ENCODE results near the gene NCAPD2.

NCAPD2 gene, protein sequence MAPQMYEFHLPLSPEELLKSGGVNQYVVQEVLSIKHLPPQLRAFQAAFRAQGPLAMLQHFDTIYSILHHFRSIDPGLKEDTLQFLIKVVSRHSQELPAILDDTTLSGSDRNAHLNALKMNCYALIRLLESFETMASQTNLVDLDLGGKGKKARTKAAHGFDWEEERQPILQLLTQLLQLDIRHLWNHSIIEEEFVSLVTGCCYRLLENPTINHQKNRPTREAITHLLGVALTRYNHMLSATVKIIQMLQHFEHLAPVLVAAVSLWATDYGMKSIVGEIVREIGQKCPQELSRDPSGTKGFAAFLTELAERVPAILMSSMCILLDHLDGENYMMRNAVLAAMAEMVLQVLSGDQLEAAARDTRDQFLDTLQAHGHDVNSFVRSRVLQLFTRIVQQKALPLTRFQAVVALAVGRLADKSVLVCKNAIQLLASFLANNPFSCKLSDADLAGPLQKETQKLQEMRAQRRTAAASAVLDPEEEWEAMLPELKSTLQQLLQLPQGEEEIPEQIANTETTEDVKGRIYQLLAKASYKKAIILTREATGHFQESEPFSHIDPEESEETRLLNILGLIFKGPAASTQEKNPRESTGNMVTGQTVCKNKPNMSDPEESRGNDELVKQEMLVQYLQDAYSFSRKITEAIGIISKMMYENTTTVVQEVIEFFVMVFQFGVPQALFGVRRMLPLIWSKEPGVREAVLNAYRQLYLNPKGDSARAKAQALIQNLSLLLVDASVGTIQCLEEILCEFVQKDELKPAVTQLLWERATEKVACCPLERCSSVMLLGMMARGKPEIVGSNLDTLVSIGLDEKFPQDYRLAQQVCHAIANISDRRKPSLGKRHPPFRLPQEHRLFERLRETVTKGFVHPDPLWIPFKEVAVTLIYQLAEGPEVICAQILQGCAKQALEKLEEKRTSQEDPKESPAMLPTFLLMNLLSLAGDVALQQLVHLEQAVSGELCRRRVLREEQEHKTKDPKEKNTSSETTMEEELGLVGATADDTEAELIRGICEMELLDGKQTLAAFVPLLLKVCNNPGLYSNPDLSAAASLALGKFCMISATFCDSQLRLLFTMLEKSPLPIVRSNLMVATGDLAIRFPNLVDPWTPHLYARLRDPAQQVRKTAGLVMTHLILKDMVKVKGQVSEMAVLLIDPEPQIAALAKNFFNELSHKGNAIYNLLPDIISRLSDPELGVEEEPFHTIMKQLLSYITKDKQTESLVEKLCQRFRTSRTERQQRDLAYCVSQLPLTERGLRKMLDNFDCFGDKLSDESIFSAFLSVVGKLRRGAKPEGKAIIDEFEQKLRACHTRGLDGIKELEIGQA (N-terminal part only)

GRCh38 chr12:6493497-6494257, at the start of gene NCAPD2:
TSS of gene NCAPD2 (plus strand) at chr12:6494102. CDS start at chr12:6495099, 997 bp downstream.
- peak; percentile 93 for DNase-seq (ENCODE audit: low spot score)

GRCh38 chr12:6444704-6445688, 48.9 kb upstream of the NCAPD2 start, which contains the start of gene CD27:
TSS of gene CD27 (plus strand) at chr12:6444955. CDS start at chr12:6445096, 141 bp downstream.
- DNase-seq (ENCODE audit: low spot score), result no peak

DNA sequence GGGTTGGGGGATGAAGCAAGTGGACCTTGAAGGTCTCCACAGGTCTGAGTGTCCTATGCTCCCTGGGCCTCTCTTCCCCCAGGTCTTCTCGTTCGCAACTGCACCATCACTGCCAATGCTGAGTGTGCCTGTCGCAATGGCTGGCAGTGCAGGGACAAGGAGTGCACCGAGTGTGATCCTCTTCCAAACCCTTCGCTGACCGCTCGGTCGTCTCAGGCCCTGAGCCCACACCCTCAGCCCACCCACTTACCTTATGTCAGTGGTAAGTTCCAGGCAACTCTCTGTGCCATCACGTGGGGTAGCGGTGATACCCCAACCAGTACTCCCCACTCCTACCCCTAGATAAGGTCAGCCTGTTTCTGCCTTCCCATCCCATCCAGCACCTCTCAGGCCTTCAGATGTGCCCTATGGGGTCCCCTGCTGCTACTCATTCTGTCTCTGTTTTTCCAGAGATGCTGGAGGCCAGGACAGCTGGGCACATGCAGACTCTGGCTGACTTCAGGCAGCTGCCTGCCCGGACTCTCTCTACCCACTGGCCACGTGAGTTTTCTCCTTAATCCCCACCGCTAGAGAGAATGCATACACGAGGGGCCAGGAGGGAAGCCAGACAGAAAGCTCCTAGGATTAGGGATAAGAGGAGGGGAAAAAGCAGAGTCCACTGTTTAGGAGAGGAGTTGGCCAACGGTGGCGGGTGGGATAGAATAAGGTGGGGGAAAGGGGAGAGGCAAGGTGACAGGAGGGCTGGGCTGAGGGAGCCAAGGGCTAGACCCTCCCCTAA, 43.6 kb upstream of the NCAPD2 start:
- no peak for DNase-seq (ENCODE audit: low spot score)

DNA sequence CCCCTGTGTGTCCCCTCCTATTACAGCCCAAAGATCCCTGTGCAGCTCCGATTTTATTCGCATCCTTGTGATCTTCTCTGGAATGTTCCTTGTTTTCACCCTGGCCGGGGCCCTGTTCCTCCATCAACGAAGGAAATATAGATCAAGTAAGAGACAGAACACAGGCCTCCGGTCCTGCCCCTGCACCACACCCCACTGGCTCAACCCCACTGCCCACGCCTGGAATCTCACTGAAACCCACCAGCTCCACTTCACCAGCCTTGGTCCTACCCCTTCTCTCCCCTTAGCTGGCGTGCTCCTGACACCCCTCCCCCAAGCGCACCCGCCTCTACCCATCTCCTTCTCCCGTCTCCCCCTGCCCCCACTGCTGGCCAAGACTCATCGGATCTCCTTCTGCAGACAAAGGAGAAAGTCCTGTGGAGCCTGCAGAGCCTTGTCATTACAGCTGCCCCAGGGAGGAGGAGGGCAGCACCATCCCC, 43.0 kb upstream of the NCAPD2 start:
- DNase-seq (ENCODE audit: low spot score), result no peak

DNA sequence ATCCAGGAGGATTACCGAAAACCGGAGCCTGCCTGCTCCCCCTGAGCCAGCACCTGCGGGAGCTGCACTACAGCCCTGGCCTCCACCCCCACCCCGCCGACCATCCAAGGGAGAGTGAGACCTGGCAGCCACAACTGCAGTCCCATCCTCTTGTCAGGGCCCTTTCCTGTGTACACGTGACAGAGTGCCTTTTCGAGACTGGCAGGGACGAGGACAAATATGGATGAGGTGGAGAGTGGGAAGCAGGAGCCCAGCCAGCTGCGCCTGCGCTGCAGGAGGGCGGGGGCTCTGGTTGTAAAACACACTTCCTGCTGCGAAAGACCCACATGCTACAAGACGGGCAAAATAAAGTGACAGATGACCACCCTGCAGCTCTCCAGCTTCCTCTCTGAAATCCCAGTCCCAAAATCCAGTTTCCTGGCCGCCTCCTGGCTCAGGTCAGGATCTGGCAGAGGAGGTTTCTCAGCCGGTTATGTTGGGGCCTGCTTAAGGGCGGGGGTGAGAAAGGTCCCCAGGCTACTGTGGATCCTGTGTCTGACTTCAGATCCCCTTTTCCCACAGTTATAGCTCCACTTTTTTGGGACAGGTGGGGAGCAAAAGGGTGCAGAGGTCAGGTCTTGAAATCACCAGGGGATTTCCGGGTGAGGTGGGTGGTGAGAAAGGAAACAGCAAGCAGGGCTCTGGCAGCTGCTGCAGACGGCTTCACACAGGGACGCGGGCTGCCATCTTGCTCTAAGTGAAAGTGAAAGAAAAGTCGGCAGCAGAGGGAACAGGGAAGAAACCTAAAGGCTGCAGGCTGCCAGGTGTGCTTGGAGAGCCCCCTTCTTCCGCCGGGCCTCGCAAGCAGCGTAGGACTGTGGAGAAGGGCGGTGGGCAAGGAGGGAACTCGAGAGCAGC, 42.3 kb upstream of the NCAPD2 start, which contains the start of gene TAPBPL:
TSS of gene TAPBPL (plus strand) at position 695 of the 897 bp plus-strand sequence. CDS start 207 bp downstream, outside the sequence.
- DNase-seq (ENCODE audit: low spot score), result peak; percentile 87

DNA sequence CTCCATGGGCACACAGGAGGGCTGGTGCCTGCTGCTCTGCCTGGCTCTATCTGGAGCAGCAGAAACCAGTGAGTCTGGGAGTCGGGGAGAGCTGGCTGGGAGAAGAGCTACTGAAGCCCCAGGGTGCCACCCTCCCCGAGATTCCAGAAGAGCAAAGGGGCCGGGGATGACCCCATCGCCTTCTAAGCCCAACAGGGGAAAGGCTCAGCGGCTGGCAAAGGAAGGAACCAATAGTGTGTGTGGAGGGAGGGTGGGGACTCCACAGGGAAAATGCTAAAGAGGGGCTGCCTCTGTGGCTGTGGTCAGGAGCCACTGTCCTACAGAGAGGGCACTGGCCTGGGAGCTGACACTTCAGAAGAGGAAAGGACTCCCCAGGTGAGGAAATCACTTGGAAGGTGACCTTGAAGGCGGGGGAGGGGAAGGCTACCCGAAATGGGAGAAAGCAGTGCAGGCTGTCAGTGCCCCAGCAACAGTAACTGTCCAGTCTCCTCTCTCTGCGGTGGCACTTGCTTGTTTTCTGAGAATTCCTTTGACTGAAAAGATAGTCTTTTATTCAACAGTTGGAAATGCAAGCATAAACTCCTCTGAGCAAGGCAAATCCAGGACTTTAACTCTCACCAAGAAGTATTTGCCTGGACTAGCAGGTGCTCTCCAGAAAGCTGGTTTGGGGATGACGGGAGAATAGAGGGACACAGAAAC, 41.5 kb upstream of the NCAPD2 start:
- no peak for DNase-seq (ENCODE audit: low spot score)

DNA sequence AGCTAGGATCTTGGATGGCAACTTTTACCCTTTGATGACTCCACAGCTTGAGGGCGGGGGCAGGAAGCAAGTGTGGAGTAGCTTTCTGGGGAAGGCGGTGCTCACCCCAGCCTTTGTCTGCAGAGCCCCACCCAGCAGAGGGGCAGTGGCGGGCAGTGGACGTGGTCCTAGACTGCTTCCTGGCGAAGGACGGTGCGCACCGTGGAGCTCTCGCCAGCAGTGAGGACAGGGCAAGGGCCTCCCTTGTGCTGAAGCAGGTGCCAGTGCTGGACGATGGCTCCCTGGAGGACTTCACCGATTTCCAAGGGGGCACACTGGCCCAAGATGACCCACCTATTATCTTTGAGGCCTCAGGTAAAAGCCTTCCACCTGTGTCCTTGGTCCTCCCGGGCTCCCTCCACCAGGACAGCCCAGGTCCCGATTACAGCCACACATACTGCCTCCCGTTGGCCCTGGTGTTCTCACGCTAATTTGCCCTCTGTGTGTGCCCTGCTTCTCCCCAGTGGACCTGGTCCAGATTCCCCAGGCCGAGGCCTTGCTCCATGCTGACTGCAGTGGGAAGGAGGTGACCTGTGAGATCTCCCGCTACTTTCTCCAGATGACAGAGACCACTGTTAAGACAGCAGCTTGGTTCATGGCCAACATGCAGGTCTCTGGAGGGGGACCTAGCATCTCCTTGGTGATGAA, 40.8 kb upstream of the NCAPD2 start:
- no peak for DNase-seq (ENCODE audit: low spot score)

DNA sequence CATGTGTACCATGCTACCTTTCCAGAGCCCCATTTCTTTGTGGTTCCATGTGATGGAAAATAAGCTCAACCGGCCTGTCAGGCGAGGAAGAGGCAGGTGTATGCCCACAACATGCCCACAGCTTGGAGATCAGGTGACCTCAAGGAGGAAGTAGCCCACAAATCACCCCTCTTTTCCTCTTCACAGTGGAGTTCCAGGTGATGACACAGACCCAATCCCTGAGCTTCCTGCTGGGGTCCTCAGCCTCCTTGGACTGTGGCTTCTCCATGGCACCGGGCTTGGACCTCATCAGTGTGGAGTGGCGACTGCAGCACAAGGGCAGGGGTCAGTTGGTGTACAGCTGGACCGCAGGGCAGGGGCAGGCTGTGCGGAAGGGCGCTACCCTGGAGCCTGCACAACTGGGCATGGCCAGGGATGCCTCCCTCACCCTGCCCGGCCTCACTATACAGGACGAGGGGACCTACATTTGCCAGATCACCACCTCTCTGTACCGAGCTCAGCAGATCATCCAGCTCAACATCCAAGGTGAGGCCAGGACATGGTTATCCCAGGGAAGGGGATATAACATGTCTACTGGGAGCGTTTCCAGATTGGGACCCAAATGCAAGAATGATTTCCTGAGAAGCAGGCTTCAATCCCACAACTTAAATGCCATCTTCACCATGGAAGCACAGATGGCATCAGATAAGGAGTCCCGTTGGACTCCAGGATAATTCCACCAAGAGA, 36.5 kb upstream of the NCAPD2 start:
- no peak for DNase-seq (ENCODE audit: low spot score)

DNA sequence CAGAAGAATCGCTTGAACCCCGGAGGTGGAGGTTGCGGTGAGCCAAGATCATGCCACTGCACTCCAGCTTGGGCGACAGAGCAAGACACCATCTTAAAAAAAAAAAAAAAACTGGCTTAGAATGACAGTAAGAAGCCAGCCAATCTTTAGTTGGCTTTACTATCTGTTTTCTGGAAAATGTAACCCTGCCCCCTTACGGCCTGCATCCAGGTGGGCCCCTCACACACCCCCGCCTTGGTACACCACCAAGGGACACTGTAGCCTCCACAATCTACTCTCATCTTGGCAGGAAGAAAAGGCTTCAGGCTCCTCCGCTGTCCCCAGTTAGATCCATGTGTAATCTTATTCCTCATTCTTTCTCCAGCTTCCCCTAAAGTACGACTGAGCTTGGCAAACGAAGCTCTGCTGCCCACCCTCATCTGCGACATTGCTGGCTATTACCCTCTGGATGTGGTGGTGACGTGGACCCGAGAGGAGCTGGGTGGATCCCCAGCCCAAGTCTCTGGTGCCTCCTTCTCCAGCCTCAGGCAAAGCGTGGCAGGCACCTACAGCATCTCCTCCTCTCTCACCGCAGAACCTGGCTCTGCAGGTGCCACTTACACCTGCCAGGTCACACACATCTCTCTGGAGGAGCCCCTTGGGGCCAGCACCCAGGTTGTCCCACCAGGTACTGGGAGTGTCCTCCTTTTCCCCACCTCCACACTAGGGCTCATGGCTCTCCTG, 35.5 kb upstream of the NCAPD2 start:
- no peak for DNase-seq (ENCODE audit: low spot score)

GRCh38 chr12:6459004-6459337, 34.9 kb upstream of the NCAPD2 start:
- no peak for DNase-seq (ENCODE audit: low spot score)

GRCh38 chr12:6460751-6461371, 33.0 kb upstream of the NCAPD2 start:
- no peak for DNase-seq (ENCODE audit: low spot score)

DNA sequence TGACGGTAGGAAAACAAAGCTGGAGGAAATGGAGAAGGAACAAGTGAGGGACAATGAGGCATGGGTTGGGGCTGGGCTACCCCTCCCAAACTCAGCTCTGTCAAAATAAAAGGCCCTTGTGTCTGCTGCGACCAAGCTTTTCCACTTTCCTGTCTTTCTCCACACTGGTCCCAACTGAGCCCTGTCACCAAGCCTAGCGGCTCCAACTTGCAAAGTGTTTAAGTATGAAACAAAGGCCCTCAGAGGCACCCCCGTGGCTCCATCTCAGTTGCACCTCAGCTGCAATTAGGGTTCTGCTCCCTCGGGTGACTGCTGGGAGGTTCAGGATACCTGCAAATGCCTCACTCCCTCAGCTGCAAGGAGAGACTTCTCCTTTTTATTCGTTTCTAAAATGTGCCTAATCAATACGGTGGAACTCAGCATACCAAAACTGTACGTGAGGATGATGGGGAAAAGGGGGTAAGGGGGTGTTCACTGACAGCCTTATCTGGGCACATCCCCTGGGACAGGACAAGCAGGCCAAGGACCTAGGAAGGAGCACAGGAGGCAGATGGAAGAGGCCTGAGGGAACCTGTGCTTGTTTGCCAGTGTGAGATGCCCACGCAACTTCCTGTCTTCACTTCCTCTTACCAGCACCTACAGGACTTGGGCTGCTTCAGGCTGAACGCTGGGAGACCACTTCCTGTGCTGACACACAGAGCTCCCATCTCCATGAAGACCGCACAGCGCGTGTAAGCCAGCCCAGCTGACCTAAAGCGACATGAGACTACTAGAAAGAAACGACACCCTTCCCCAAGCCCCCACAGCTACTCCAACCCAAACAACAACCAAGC, 32.3 kb upstream of the NCAPD2 start:
- DNase-seq (ENCODE audit: low spot score), result no peak

DNA sequence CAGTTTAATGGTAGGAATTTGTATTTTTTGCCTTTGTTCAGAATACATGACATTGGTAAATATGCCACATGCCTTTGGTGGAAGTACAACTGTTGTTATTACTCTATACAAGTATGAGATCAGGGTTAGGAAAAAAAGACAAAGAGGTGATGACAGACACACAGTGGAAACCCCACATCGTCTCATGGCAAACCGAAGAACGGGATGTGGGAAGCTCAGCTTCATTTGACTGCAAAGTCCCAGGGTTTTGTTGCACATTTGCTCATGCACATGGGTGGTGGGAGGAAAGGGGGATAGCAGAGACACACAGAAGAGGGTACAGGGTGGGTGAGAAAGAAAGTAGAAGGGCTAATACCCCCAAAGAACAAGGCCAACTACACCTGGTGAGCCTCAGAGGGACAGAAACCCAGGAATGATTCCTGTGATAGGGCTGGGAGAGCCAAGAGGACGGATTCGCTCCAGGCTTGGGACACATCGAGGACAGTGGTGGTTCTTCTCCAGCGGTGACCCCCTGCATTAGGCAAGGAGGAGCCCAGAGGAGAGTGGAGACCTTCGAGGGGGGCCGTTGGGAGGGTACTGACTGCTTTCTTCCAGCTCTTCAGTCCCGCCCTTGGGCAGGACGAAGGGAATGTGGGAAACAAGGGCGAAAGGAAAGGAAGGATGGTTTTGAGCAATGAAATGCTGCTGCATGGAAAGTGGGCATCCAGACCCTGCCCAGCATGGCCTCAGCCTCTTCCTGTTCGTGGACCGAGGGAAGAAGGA, 31.5 kb upstream of the NCAPD2 start:
- DNase-seq (ENCODE audit: low spot score), result no peak

Measured in COLO829 (cell line).